CD4-positive, alpha-beta T cell treated with Interleukin-15 for 4 hours (primary cell): Measurements from ENCODE around the gene PBX1.

Source experiments
- DNase-seq: peaks from one replicate; pipeline ENCODE4 v3.0.0-alpha.2; 2020; ENCODE audit warnings: low spot score

The PBX1 gene

GRCh38 chr1:164700683-164701082 lies 141.7 kb downstream of the PBX1 start:
- DNase-seq = no peak

- DNase-seq = no peak
These were observed 142.3 kb downstream of the PBX1 start for GRCh38 chr1:164701189-164701761.

- no peak for DNase-seq
These were observed 143.2 kb downstream of the PBX1 start for GRCh38 chr1:164702216-164702615.

GRCh38 chr1:164702664-164703063 lies 143.7 kb downstream of the PBX1 start:
- no peak for DNase-seq

- no peak for DNase-seq
These were observed 144.5 kb downstream of the PBX1 start for GRCh38 chr1:164703463-164703862.

GRCh38 chr1:164703960-164704411 lies 145.0 kb downstream of the PBX1 start:
- DNase-seq = no peak

- DNase-seq = no peak
These were observed 146.0 kb downstream of the PBX1 start for GRCh38 chr1:164704954-164705353.

- DNase-seq = no peak
These were observed 147.6 kb downstream of the PBX1 start for GRCh38 chr1:164706606-164706987.

- DNase-seq = no peak
These were observed 148.9 kb downstream of the PBX1 start for GRCh38 chr1:164707868-164708331.

- no peak for DNase-seq
These were observed 149.6 kb downstream of the PBX1 start for GRCh38 chr1:164708596-164708995.

GRCh38 chr1:164709126-164709525 lies 150.1 kb downstream of the PBX1 start:
- no peak for DNase-seq

- DNase-seq = no peak
These were observed 150.7 kb downstream of the PBX1 start for GRCh38 chr1:164709541-164710278.

GRCh38 chr1:164712131-164713036 lies 153.4 kb downstream of the PBX1 start:
- DNase-seq = no peak

- DNase-seq = no peak
These were observed 154.6 kb downstream of the PBX1 start for GRCh38 chr1:164713456-164714207.

GRCh38 chr1:164716992-164717703 lies 158.2 kb downstream of the PBX1 start:
- no peak for DNase-seq

GRCh38 chr1:164718821-164719220 lies 159.8 kb downstream of the PBX1 start:
- DNase-seq = no peak

GRCh38 chr1:164719676-164720439 lies 160.9 kb downstream of the PBX1 start:
- no peak for DNase-seq

GRCh38 chr1:164720440-164721227 lies 161.7 kb downstream of the PBX1 start:
- DNase-seq = no peak

- no peak for DNase-seq
These were observed 162.2 kb downstream of the PBX1 start for GRCh38 chr1:164721228-164721496.

GRCh38 chr1:164723296-164723798 lies 164.4 kb downstream of the PBX1 start:
- no peak for DNase-seq
